Activated CD4-positive, CD25-positive, alpha-beta regulatory T cell treated with anti-CD3 and anti-CD28 coated beads, Interleukin-2, amount 50 U/mL, for 72 hours (primary cell): ENCODE measurements around the gene HIRIP3.
"Not testable (repeated sequence)": the region's sequence is repeated elsewhere in the genome, so short reads cannot be mapped to it uniquely, and the experiment has no call there.

Experiments used
- DNase-seq: peaks from one replicate; pipeline ENCODE4 v3.0.0; 2021

Gene HIRIP3

DNA sequence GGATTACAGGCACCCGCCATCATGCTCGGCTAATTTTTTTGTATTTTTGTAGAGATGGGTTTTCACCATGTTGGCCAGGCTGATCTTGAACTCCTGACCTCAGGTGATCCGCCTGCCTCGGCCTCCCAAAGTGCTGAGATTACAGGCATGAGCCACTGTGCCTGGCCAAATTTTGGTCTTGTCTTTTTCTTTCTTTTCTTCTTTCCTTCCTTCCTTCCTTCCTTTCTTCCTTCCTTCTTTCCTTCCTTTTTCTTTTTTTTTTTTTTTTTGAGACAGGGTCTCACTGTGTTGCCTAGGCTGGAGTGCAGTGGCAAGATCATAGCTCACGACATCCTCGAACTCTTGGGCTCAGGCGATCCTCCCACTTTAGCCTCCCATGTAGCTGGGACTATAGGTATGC, 20.0 kb upstream of the HIRIP3 start:
- not testable (repeated sequence) for DNase-seq

GRCh38 chr16:30012598-30012997, 17.2 kb upstream of the HIRIP3 start:
- not testable (repeated sequence) for DNase-seq

- no peak for DNase-seq
Measured at GRCh38 chr16:30011714-30012504, 16.5 kb upstream of the HIRIP3 start.

GRCh38 chr16:30010844-30011713, 15.7 kb upstream of the HIRIP3 start, which contains the start of gene DOC2A:
Gene DOC2A, minus strand, starts transcription at chr16:30011027. Its CDS starts 805 bp downstream, at chr16:30010222.
- DNase-seq: no peak

- DNase-seq: no peak
Measured at GRCh38 chr16:30009990-30010843, 14.8 kb upstream of the HIRIP3 start.

GRCh38 chr16:30009085-30009862, 13.9 kb upstream of the HIRIP3 start:
- DNase-seq: no peak

DNA sequence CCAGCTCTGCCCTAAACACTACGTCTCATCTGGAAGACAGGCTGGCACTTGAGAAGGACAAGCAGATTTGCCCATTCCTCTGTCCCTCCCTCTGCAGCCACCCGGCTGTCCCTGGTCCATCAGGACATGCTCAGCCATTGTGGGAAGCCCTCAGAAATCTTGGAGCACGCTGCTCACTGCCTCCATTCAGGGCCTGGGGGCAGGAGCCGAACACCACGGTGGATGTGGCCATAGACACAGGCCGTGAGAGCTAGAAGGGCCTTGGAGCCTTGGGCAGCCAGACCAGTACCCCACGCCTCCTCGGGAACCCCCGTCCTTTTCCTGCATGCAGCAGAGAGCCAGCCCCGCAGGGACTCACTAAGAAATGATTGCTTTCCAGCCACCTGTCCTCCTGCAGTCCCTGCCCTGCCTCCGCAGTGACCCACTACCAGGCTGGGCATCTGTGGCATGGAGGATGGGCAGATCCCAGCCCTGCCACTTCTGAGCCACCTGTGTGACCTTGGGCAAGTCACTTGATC, 12.0 kb upstream of the HIRIP3 start:
- DNase-seq: no peak

- DNase-seq: no peak
Measured at GRCh38 chr16:30006659-30007377, 11.4 kb upstream of the HIRIP3 start.

DNA sequence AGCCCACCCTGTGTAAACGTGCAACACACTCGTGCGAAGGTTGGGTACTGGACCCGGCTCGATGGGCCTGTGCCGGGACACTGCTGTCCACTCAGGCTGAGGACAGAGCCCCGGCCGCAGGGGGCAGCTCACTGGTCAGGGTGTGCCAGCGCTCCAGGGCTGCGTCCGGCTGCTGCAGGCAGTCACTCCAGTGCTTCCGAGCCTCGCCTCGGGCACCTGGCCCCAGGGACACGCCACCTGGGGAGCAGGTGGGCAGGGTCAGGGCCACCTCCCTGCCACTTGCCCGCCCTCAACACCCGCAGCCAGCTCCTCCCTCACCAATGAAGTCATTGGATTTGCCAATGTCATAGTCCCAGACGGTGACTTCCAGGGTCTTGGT, 10.7 kb upstream of the HIRIP3 start:
- DNase-seq: no peak

GRCh38 chr16:30005341-30006094, 10.1 kb upstream of the HIRIP3 start:
- no peak for DNase-seq

DNA sequence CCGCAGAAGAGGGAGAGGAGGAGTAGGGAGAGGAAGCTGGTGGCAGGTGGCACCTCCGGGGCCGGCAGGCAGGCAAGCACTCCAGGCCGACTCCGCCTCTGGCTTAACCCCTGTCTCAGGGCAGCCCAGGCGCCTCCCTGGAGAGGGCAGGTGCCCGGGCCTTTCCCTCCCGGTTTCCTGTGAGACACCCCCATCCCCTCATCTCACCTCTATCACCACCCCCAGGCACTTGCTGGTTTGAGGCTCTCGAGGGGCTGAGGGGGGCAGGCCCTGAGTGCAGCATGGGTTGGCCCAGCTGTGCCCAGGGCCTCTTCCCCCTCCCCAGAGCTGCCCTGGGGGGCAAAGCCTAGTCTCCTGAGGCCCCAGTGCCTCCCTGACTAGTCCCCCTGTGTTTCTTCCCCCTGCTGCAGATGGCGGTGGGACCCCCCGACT, 9.4 kb upstream of the HIRIP3 start:
- no peak for DNase-seq

- no peak for DNase-seq
Measured at GRCh38 chr16:30004424-30004776, 9.0 kb upstream of the HIRIP3 start.

DNA sequence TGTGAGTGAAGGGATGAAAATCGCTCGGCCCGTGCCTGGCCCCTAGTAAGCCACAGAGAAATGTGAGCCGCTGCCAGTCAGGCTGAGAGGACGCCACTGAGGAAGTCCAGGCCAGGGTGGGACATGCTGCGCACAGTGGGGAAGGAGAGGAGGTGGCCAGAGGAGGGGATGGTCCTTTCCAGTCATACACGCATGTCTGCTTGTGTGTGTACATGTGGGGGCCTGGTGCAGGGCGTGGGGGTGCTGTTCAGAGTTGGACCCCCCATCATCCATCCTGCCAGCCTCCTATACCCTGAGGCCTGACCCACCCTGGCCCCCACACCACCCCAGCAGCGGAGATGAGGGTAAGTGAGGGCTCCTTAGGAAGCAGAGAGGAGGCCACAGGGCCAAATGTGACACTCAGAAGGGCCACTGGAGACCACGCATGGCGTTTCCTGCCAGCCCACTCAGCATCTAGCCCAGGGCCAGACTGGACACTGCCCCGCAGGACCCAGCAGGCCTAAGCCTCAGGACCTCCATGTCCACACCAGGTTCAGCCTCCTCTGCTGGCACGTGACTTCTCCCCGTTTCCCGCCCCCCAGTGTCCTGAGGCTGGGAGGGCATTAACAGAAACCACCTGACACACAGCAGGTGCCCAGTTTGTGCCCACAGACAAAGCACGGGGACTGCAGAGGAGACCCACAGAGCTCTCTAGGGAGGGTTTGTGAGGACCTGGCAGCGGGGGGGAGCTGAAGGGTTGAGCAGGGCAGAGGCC, 8.4 kb upstream of the HIRIP3 start:
- DNase-seq: no peak

DNA sequence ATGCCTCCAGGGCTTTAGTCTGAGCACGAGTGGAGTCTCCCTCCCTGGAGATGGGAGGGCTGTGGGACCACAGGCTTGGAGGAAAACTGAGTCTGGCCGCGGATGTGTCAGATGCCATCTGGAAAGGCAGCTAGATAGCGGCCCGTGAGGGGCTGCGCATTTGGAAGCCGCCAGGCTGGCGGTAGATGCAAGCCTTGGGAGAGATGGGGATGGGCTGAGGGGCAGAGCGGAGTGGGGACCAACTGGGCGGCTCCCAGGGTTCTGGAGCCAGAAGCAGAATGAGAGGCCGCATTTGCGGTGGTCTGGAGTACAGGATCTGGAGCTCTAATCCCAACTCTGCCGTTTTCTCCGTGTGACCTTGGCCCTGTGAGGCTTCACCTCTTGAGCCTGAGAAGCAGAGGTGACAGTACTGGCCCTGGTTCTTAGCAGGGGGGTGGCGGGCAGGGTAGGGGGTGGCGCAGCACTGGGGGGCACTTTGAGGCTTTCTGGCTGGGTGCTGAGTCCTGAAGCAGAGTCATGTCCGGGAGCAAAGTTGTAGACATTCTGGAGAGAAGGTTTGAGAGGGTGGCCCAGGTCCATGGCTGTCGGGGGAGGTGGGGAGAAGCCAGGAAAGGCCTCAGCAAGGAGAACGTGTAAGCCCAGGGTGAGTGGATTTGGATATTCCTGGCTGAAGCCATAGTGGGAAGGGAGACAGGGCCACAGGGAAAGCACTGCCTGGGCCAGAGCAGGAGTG, 7.4 kb upstream of the HIRIP3 start:
- no peak for DNase-seq

GRCh38 chr16:30000735-30001631, 5.6 kb upstream of the HIRIP3 start:
- DNase-seq: no peak

GRCh38 chr16:29999605-30000004, 4.2 kb upstream of the HIRIP3 start:
- no peak for DNase-seq

DNA sequence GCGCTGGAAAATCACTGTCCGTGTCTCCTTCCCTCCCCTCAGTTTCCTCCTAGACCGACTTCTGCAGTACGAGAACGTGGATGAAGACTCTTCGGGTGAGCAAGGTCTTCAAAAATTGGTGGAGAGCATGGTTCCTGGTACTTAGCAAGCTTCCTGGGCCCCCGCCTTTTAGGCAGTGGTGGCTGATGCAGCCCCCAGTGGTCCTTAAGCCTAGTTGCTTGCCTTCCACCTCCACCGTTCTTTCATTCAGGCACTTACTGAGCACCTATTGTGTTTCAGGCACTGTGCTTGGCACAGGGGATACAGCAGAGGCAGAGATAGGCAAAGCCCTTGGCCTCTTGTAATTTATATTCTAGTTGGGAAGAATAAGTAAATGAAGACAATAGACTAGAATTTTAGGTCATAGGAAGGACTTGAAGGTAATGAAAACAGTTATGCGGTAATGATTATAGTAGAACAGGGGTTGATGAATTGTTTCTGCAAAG, 1.4 kb upstream of the HIRIP3 start:
- DNase-seq: no peak
